ENCODE data around the gene SLC25A3.
"Not testable (repeated sequence)": the region's sequence is repeated elsewhere in the genome, so short reads cannot be mapped to it uniquely, and the experiment has no call there.

The SLC25A3 gene

DNA sequence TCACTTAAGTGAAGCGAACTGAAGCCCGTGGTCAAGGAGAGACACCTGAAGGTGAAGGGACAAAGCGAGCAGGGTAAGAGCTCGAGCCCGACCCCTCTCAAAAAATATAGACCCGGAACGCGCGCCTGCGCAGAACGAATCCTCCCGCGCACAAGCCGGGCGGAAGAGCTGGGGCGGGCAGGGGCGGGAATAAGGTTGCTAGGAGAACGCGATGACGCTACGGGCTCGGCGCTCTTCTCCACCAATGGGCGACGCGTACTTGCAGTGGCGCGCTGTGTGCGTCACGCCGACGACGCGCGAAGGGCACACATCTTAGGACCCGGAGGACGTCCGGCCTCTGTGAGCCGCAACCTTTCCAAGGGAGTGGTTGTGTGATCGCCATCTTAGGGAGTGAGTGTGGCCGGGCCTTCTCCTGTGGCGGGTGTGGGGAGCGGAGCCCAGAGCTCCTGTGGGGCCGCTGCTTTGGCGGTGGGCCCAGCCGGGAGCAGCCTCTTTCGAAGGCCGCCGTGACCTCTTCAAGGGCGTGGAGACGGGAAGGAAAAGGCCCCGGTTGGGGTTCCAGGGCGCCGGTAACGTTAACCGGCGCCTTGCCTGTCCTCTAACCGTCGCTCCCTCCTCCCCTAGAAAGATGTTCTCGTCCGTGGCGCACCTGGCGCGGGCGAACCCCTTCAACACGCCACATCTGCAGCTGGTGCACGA lies at the start of gene SLC25A3:
SLC25A3 (plus strand) TSS at position 336 of the 699 bp plus-strand sequence; CDS start at position 629, 293 bp downstream.
- peak; percentile 100 for DNase-seq

DNA sequence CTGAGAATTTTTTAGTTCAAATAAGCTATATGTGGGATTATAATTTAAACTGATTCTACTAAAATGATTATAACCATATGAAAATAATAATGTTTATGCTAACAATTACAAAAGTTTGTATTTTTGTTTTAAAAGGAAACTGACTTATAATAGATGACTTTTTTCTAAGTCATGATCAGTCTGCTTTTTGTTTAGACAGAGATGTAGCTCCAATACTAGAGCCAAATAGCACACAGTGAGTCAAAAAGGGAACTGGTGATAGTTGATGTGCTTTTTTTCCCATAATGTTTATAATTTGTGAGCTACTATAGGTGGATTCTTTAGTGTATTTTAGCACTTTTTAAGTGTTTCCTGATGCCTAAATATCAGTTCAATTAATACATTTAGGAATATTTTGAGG lies 49.8 kb upstream of the SLC25A3 start:
- no peak for DNase-seq

DNA sequence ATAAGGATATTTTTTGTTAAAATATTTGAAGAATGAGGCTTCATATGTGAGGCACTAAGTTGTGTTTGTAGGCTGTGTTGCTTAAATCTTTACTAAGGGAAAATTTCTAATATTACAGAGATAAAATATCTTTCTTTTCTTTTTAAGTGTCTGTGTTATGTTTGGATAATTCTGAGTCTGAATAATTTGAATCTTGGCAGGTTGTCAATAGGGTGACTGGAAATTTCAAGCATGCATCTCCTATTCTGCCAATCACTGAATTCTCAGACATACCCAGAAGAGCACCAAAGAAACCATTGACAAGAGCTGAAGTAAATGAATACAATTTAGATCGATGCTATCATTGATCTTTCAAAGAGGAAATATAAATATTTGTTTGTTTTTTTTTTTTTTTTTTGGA lies 48.7 kb upstream of the SLC25A3 start:
- no peak for DNase-seq

DNA sequence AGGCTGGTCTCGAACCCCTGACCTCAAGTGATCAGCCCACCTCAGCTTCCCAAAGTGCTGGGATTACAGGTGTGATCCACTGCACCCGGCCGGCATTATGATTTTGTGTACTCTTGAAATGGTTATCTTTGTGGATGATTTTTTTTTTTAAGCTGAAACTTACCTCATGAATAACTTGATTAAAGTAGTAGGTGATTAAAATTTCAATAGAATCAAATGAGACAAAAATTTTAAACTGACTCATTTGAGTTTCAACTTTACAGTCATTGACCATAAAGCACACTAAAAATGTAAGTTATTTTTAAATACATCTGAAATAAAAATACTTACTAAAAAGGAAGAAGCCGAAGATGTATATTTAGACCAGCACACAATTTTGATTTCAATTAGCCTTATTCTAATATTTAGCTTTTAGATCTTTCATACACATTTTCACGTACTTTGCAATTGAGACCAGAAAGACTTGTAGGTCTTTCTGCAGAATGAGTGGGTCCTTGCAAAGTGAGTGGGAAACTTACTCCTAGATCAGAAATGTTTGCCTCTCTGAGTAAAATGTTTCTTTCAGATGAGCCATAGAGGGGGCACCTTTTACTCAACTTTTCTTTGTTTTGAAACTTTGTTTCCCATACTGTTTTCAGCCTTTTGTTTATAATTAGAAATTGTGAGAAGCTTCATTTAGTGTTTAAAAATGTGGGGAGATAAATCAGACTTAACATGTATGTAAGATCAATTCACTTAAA lies 43.9 kb upstream of the SLC25A3 start:
- DNase-seq, result no peak

DNA sequence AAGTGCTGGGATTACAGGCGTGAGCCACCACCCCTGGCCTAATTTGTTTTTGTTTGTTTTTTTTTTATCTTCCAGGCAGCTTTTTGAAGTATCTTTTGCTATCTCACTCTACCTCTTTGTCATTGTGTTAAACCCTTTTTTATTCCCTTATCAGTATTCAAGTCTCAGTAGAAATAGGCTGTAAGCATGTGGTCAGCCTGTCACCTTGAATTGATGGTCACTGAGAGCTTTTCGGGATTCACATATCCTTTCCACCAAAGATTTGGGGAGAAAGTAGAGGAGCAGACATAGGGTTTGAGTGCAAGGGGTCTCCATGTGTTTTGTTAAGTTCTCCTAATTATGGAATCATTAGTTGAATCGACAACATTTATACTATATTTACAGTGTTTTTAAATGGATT lies 41.7 kb upstream of the SLC25A3 start:
- no peak for DNase-seq

GRCh38 chr12:98558097-98558496 lies 35.4 kb upstream of the SLC25A3 start:
- not testable (repeated sequence) for DNase-seq

DNA sequence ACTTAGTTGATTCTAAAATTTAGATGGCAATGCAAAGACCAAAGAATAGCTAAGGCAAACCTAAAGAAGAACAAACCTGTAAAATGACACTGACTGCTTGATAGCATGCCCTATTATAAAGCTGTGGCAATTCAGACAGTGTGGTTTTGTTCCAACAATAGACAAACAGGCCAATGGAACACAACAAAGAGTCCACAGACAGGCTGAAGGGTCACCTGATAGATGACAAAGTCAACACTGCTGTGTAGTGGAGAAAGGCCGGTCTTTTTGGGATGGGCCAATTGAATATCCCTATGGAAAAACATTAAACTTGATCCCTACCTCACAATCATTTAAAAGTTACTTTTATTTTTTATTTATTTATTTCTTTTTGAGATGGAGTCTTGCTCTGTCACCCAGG lies 33.8 kb upstream of the SLC25A3 start:
- DNase-seq, result peak; percentile 51

DNA sequence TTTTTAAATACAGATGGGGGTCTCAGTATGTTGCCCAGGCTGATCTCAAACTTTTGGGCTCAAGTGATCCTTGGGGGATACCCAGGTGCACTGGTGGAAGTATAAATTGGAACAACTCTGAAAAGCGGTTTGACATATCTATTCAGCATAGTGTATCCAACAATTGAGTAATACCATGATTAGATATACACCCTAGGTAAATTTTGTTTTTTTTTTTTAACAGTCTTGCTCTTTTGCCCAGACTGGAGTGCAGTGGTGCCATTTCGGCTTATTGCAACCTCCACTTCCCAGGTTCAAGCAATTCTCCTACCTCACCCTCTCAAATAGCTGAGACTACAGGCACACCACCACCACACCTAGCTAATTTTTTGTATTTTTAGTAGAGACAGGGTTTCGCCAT lies 31.6 kb upstream of the SLC25A3 start:
- no peak for DNase-seq

DNA sequence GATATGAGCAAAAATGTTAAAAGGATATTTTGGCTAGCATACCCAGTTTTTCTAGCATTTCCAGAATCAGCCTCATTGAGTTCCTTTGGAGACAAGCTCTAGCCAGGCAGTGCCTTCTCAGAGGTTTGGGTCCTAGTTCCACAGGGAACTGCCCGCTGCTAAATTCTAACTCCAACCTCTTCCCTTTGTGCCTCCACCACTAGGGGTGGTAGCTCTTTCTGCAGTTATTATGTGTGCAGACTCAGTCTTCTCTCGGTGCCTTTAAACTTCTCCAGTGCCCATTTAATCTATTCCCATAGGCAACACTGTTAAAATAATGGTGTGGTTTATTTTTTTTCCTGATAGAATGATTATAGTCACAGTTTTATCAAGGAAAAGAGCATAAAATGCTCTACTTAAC lies 21.5 kb upstream of the SLC25A3 start:
- DNase-seq, result peak; percentile 29

DNA sequence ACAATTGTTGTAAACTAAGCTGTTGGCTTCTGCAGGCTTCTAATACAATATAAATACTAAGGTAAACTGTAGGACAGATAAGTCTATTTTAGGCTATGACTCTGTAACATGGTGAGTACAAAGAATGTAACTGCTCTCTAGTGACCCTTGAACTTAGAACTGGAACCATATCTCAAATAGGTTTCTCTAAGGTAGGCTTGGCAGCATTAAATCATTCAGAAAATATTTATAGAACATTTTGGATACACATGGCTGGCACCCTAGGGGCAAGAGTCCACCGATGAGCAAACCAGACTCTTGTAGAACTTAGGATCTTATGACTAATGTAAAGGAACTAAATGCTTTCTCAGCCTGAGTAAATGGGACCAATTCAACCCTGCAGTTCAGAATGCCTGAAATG lies 19.4 kb upstream of the SLC25A3 start:
- DNase-seq, result no peak

DNA sequence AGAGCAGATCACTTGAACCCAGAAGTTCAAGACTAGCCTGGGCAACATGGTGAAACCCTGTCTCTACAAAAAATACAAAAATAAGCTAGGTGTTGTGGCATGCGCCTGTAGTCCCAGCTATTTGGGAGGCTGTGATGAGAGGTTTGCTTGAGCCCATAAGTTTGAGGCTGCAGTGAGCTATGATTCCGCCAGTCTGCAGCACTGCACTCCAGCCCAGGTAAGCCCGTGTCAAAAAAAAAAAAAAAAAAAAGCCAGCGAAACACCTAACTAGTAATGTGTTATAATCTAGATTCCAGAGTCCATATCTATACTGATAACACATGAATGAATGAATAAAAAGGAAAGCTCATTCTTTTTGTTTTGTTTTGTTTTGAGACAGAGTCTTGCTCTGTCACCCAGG lies 18.5 kb upstream of the SLC25A3 start:
- no peak for DNase-seq

DNA sequence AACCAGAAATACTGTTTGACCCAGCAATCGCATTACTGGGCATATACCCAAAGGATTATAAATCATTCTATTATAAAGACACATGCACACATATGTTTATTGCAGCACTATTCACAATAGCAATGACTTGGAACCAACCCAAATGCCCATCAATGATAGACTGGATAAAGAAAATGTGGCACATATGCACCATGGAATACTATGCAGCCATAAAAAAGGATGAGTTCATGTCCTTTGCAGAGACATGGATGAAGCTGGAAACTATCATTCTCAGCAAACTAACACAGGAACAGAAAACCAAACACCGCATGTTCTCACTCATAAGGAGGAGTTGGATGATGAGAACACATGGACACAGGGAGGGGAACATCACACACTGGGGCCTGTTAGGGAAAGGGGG lies 16.7 kb upstream of the SLC25A3 start:
- not testable (repeated sequence) for DNase-seq

DNA sequence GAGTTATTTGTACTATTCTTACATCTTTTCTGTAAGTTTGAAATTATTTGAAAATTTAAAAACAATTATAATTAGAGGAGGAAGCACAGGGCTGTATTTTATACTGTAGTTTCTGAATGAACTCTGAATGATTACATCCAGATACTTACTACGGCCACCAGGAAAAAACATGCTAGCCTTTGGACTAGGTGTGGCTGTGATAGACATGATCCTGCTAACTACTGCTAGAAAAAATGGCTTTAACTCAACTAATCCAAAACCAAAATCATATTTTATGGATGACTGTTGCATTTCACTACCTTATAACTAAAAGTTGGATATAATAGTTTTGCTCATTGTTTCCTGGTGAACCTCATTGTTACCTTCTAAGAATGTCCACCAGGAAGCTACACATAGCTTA lies 15.1 kb upstream of the SLC25A3 start:
- no peak for DNase-seq

DNA sequence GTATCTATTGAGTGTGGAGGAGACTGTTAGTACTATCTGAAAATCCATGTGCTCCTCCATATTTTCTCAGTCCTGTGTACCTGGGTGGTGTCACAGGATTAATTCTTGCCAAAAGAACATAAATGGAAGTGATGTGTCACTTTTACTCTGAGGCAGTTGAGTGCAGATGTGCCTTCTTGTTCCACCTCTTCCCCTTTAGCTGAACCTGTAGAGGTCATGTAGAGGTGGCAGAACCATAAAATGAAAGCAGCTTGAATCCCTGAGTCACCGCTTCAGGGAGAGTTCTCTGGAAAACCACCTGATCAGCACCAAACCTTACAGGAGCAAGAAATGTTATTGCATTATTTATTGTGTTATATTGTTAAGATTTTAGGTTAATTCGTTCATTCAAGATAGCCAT lies 14.7 kb upstream of the SLC25A3 start:
- peak; percentile 60 for DNase-seq

GRCh38 chr12:98579347-98579746 lies 14.1 kb upstream of the SLC25A3 start:
- DNase-seq, result no peak

GRCh38 chr12:98579835-98580234 lies 13.7 kb upstream of the SLC25A3 start:
- no peak for DNase-seq

DNA sequence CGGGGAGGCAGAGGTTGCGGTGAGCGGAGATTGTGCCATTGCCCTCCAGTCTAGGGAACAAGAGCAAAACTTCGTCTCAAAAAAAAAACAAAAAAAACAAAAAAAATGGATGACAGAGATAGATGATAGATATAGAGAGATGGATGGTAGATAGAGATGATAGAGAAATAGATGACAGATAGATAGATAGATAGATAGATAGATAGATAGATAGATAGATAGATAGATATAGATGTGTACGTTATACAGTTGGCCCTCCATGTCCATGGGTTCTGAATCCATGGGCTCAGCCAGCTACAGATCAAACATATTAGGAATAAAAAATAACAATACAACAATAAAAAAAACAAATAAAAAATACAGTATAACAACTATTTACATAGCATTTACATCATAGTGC lies 12.8 kb upstream of the SLC25A3 start:
- DNase-seq, result no peak

- no peak for DNase-seq
Measured at GRCh38 chr12:98581101-98581500, 12.4 kb upstream of the SLC25A3 start.

GRCh38 chr12:98582093-98582492 lies 11.4 kb upstream of the SLC25A3 start:
- DNase-seq, result no peak

DNA sequence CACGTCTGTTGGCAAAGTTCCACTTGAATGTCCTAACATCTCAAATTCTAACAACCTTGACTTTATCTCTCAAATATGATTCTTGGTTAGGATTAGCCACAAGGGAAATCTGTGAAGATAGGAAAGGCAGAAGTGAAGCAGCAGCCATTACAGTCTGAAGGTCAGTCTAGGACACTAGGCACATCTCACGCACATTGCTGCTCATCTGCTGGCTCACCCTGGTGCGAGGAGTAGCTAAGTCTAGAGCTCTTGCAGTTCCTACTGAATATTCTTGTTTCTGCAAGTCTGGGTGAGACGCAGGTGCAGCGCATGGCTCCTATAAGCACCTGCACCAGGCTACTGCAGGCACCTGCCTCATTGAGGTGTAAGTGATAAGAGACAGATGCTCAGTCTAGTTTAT lies 6.4 kb upstream of the SLC25A3 start:
- peak; percentile 27 for DNase-seq

DNA sequence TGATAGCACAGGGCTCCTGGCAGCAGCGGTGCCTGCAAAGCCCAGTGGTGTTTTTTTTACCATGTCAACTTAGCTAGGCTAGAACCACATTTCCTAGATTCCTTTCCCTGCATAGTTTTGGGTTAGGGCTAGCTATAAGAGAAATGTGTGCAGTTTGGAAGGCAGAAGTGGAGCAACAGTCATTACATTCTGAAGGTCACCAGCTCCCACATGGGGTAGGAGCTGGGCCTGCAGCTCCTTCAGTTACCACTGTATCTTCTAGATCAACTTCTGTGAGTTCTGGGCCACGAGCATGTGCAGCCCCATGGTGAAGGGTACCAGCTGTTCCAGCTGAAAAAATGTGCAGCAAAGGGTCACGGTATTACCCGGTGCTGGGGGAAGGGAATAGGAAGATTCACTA lies 2.3 kb upstream of the SLC25A3 start:
- peak; percentile 13 for DNase-seq

- DNase-seq, result peak; percentile 67
Measured at GRCh38 chr12:98592825-98593322, 612 bp upstream of the SLC25A3 start.

GRCh38 chr12:98594050-98594835 lies 757 bp downstream of the SLC25A3 start:
- DNase-seq, result peak; percentile 65

Data from DMS53 (cell line).